DND-41 (cell line): ENCODE results near the gene KAZN.

Experiments used
- ATAC-seq: fragments of 200-7000 bp; cut with Tn5 transposase; 3 replicates; pipeline ENCODE4 v1.9.1; 2021; ENCODE audit warnings: low read depth; ENCODE audit not compliant: insufficient read depth
- DNase-seq: peaks from one replicate; pipeline ENCODE4 v3.0.0-alpha.2; 2020
- H2AFZ ChIP-seq: 2 replicates; pipeline ENCODE4 v1.6.0; 2012; ENCODE audit warnings: low read depth, low read length
- H3K27ac ChIP-seq: 2 replicates; pipeline ENCODE4 v1.5.1; 2012; ENCODE audit warnings: low read length, inconsistent platforms
- H3K27me3 ChIP-seq: fragments of 200-600 bp; sonication (generic); 2 replicates; pipeline ENCODE4 v1.6.0; 2012; ENCODE audit warnings: low read length, mild to moderate bottlenecking, inconsistent platforms; ENCODE audit not compliant: insufficient read depth, poor library complexity
- H3K36me3 ChIP-seq: 2 replicates; pipeline ENCODE4 v1.5.1; 2012; ENCODE audit warnings: low read length, inconsistent platforms; ENCODE audit not compliant: insufficient read depth
- H3K4me1 ChIP-seq: 2 replicates; pipeline ENCODE4 v1.5.1; 2012; ENCODE audit warnings: mild to moderate bottlenecking, low read length; ENCODE audit not compliant: insufficient read depth
- H3K4me2 ChIP-seq: 2 replicates; pipeline ENCODE4 v1.6.0; 2012; ENCODE audit warnings: mild to moderate bottlenecking, moderate library complexity, low read length, inconsistent platforms; ENCODE audit not compliant: insufficient read depth
- H3K4me3 ChIP-seq, 2 experiments: fragments of 200-600 bp in 1 of 2; shearing (Covaris generic) in 1 of 2; 2 replicates each; pipeline ENCODE4 v1.5.1; 2012 to 2016; ENCODE audit warnings: inconsistent platforms in 2 of 2, low read length in 2 of 2, mild to moderate bottlenecking in 2 of 2, low read depth in 1 of 2, moderate library complexity in 1 of 2
- H3K79me2 ChIP-seq: 2 replicates; pipeline ENCODE4 v1.6.0; 2012; ENCODE audit warnings: low read length, inconsistent platforms; ENCODE audit not compliant: insufficient read depth
- H3K9ac ChIP-seq: 2 replicates; pipeline ENCODE4 v1.6.0; 2012; ENCODE audit warnings: low read depth, mild to moderate bottlenecking, inconsistent platforms, low read length, moderate library complexity
- H3K9me3 ChIP-seq: 2 replicates; pipeline ENCODE4 v1.5.1; 2012; ENCODE audit warnings: low read length, moderate library complexity, mild to moderate bottlenecking, inconsistent platforms; ENCODE audit not compliant: insufficient read depth, severe bottlenecking
- H4K20me1 ChIP-seq: 2 replicates; pipeline ENCODE4 v1.6.0; 2012; ENCODE audit warnings: low read length; ENCODE audit not compliant: insufficient read depth
- EZH2 ChIP-seq: IDR thresholded peaks from 3 replicates; pipeline ENCODE4 v1.6.1; 2012; ENCODE audit warnings: borderline replicate concordance, low read depth, mild to moderate bottlenecking, moderate library complexity, low read length, inconsistent platforms; ENCODE audit not compliant: severe bottlenecking
- TF ChIP-seq, protein P1 (sequence below): IDR thresholded peaks from 2 replicates; pipeline ENCODE4 v1.5.1; 2012; ENCODE audit warnings: borderline replicate concordance, low read length, moderate library complexity, mild to moderate bottlenecking; ENCODE audit not compliant: poor library complexity, severe bottlenecking; ENCODE audit errors: extremely low read depth

Gene KAZN

DNA sequence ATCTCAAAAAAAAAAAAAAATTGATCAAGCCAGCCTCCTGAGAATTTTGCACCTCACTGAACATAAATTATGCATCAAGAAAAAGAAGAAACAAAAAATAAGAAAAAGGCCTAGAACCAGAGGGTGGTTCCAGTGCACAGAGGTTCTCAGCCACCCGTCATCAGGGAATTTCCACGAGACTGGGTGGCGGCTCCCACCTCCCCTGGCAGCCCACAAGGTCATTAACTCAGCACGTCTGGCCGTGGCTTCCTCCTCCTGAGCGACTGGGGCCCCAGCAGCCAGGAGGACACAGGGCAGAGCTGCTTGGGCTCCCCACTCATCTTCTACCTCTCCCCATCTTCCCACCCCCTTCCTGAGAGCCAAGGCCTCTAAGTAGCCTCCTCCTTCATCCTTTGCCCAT lies 539.3 kb downstream of the KAZN start:
- Histone ChIP-seq H3K4me2 (no peak overlapping the region), H3K4me1 (no peaks in the 10 kb centered on the region), H3K4me3 (no peak overlapping the region), H3K9ac (no peak overlapping the region), H3K9me3 (no peaks in the 10 kb centered on the region), H3K79me2 (no peaks in the 10 kb centered on the region), H2AFZ (no peak overlapping the region), H3K36me3 (no peaks in the 10 kb centered on the region), H3K27me3 (peaks cover 14% of the 10 kb centered on the region), H3K27ac (no peak overlapping the region), H4K20me1 (no peaks in the 10 kb centered on the region; the same call in 1 of the 2 replicates)
- ATAC-seq, result no peak
- no peak for DNase-seq
- TF ChIP-seq, protein P1, sequence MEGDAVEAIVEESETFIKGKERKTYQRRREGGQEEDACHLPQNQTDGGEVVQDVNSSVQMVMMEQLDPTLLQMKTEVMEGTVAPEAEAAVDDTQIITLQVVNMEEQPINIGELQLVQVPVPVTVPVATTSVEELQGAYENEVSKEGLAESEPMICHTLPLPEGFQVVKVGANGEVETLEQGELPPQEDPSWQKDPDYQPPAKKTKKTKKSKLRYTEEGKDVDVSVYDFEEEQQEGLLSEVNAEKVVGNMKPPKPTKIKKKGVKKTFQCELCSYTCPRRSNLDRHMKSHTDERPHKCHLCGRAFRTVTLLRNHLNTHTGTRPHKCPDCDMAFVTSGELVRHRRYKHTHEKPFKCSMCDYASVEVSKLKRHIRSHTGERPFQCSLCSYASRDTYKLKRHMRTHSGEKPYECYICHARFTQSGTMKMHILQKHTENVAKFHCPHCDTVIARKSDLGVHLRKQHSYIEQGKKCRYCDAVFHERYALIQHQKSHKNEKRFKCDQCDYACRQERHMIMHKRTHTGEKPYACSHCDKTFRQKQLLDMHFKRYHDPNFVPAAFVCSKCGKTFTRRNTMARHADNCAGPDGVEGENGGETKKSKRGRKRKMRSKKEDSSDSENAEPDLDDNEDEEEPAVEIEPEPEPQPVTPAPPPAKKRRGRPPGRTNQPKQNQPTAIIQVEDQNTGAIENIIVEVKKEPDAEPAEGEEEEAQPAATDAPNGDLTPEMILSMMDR, result no peak
- no peak for TF ChIP-seq EZH2

GRCh38 chr1:15139654-15140350 lies 541.3 kb downstream of the KAZN start:
- no peak for ATAC-seq
- H2AFZ ChIP-seq, result no peak overlapping the region
- no peaks in the 10 kb centered on the region for H3K9me3 ChIP-seq
- no peaks in the 10 kb centered on the region; the same call in 1 of the 2 replicates for H4K20me1 ChIP-seq
- no peak for TF ChIP-seq EZH2
- TF ChIP-seq, protein P1, result no peak
- no peak overlapping the region for H3K9ac ChIP-seq
- H3K36me3 ChIP-seq, result no peaks in the 10 kb centered on the region
- H3K4me2 ChIP-seq, result no peak overlapping the region
- no peak overlapping the region for H3K4me3 ChIP-seq
- DNase-seq, result no peak
- peaks cover 10% of the 10 kb centered on the region for H3K27me3 ChIP-seq
- no peaks in the 10 kb centered on the region for H3K79me2 ChIP-seq
- no peaks in the 10 kb centered on the region for H3K4me1 ChIP-seq
- no peak overlapping the region for H3K27ac ChIP-seq

DNA sequence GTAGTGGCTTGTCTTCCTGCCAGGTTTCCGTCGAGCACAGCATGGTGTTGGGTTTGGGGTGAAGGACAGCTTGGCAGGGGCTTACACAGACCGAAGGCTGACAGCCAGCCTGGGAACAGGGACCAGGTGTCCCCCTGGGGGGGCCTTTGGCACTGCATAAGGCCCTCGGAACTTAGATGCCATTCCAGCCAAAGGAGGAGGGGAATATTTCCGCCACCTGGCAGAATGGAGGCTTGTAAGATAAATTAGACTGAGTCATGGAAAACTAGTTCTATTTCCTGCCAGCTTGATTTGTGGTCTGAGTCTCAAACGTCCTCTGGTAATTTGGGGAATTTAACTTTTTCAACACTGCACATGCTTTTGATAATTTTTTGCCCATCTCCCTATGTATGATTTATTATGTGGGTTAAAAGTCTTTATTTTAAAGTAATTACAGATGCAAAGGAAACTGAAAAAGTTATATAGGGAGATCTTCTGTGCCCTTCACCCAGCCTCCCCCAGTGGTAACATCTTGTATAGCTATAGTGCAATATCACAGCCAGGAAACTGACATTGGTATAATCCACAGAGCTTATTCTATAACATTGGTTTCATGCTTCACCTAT lies 543.6 kb downstream of the KAZN start:
- no peak for DNase-seq
- Histone ChIP-seq H2AFZ (no peak overlapping the region), H3K9me3 (no peaks in the 10 kb centered on the region)

More for the DNA sequence above, 543.6 kb downstream of the KAZN start:
- Histone ChIP-seq H3K27me3 (peaks cover 20% of the 10 kb centered on the region), H3K79me2 (no peaks in the 10 kb centered on the region), H4K20me1 (no peaks in the 10 kb centered on the region; the same call in 1 of the 2 replicates), H3K4me1 (no peaks in the 10 kb centered on the region), H3K27ac (no peak overlapping the region), H3K4me2 (no peak overlapping the region), H3K36me3 (no peaks in the 10 kb centered on the region), H3K4me3 (no peak overlapping the region), H3K9ac (no peak overlapping the region)
- no peak for ATAC-seq
- no peak for TF ChIP-seq EZH2
- TF ChIP-seq, protein P1, result no peak
